H1 (cell line): ENCODE measurements around the gene FH. TPM values are rescaled to one million over a fixed set of nuclear protein-coding genes. Genes with fewer than 3 reads are reported as not detected.

Experiments
- CTCF ChIA-PET: fragments of 300-600 bp; sonication (Branson Sonifier 250); formaldehyde crosslinking; loops from one replicate; lab custom pipeline; 2021; ENCODE audit not compliant: partially characterized antibody; lab: Charles Lee
- POLR2A ChIA-PET: fragments of 300-600 bp; sonication (Branson Sonifier 250); formaldehyde crosslinking; loops from one replicate; lab custom pipeline; 2021; ENCODE audit warnings: inconsistent platforms; ENCODE audit not compliant: partially characterized antibody; lab: Charles Lee
- DNase-seq, 2 experiments: peaks; one replicate each; pipeline versions ENCODE4 v3.0.0 to v3.0.0-alpha.2; 2010 to 2022; ENCODE audit warnings: low spot score in 2 of 2, low read depth in 1 of 2, mixed read lengths in 1 of 2
- FAIRE-seq: peaks from 2 replicates; lab custom pipeline; 2011; peaks lifted over from hg19 to GRCh38; lab: Jason Lieb, UNC
- H2AFZ ChIP-seq: 2 replicates; pipeline ENCODE4 v1.8.1; 2012; ENCODE audit warnings: low read length, inconsistent platforms
- H2AK5ac ChIP-seq: 2 replicates; pipeline ENCODE4 v1.6.1; 2013; ENCODE audit warnings: low read depth, low read length
- H2BK120ac ChIP-seq: replicated peaks from 2 replicates; pipeline ENCODE3; 2013; ENCODE audit warnings: low read depth, low read length, inconsistent platforms
- H2BK12ac ChIP-seq: 2 replicates; pipeline ENCODE4 v1.6.1; 2013; ENCODE audit warnings: low read depth, low read length
- H2BK15ac ChIP-seq: 2 replicates; pipeline ENCODE4 v1.6.1; 2013; ENCODE audit warnings: low read length
- H2BK20ac ChIP-seq: 2 replicates; pipeline ENCODE4 v1.6.1; 2013; ENCODE audit warnings: low read length
- H2BK5ac ChIP-seq: 2 replicates; pipeline ENCODE4 v1.6.1; 2013; ENCODE audit warnings: low read depth, low read length
- H3K14ac ChIP-seq: 2 replicates; pipeline ENCODE4 v1.6.1; 2013; ENCODE audit warnings: inconsistent platforms; ENCODE audit not compliant: insufficient read length
- H3K18ac ChIP-seq: 2 replicates; pipeline ENCODE4 v1.6.1; 2013; ENCODE audit warnings: low read length; ENCODE audit errors: extremely low read depth
- H3K23ac ChIP-seq: 2 replicates; pipeline ENCODE4 v1.6.1; 2013; ENCODE audit warnings: inconsistent platforms; ENCODE audit not compliant: insufficient read length
- H3K23me2 ChIP-seq: 2 replicates; pipeline ENCODE4 v1.6.1; 2013; ENCODE audit warnings: low read depth, low read length
- H3K27ac ChIP-seq: 2 replicates; pipeline ENCODE4 v1.6.1; 2011; ENCODE audit warnings: low read depth, low read length, inconsistent platforms
- H3K27me3 ChIP-seq, 4 experiments: replicated peaks in 1 of 4; 1 replicate in 1 of 4; 2 replicates in 3 of 4; pipeline versions ENCODE4 v1.6.1 to v1.8.1; 2011 to 2013; ENCODE audit warnings: low read length in 3 of 4, mild to moderate bottlenecking in 3 of 4, inconsistent platforms in 2 of 4, mixed read lengths in 2 of 4, moderate library complexity in 1 of 4; ENCODE audit not compliant: control insufficient read depth in 3 of 4, insufficient read depth in 3 of 4; ENCODE audit errors: extremely low read depth in 1 of 4
- H3K36me3 ChIP-seq, 4 experiments: 2 replicates each; pipeline versions ENCODE4 v1.6.1 to v1.8.1; 2011 to 2013; ENCODE audit warnings: mild to moderate bottlenecking in 4 of 4, low read length in 3 of 4, moderate library complexity in 2 of 4, control low read depth in 1 of 4, inconsistent platforms in 1 of 4; ENCODE audit not compliant: insufficient read depth in 4 of 4, control insufficient read depth in 2 of 4
- H3K4ac ChIP-seq: replicated peaks from 2 replicates; pipeline ENCODE3; 2013; ENCODE audit warnings: low read length, low read depth, mixed read lengths, inconsistent platforms; ENCODE audit not compliant: insufficient read length
- H3K4me1 ChIP-seq, 4 experiments: replicated peaks in 1 of 4; 1 replicate in 1 of 4; 2 replicates in 3 of 4; pipeline versions ENCODE4 v1.6.1 to v1.8.1; 2011 to 2013; ENCODE audit warnings: low read length in 3 of 4, inconsistent platforms in 2 of 4, mixed read lengths in 1 of 4; ENCODE audit not compliant: insufficient read depth in 4 of 4, control insufficient read depth in 3 of 4
- H3K4me2 ChIP-seq, 2 experiments: 2 replicates each; pipeline versions ENCODE4 v1.6.1 to v1.8.1; 2011 to 2013; ENCODE audit warnings: low read depth in 2 of 2, low read length in 2 of 2, control low read depth in 1 of 2, inconsistent platforms in 1 of 2, mild to moderate bottlenecking in 1 of 2; ENCODE audit not compliant: insufficient read depth in 1 of 2
- H3K4me3 ChIP-seq, 4 experiments: fragments of 200-600, 300-600 bp in 1 of 4; sonication (generic), shearing (Covaris generic), sonication (Bioruptor Twin) in 1 of 4; 2 replicates each; pipeline versions ENCODE4 v1.5.1 to v1.8.1; 2011 to 2016; ENCODE audit warnings: low read length in 4 of 4, low read depth in 3 of 4, control low read depth in 2 of 4, inconsistent platforms in 2 of 4, mild to moderate bottlenecking in 2 of 4, mixed read lengths in 1 of 4, moderate library complexity in 1 of 4; ENCODE audit not compliant: insufficient read depth in 2 of 4; ENCODE audit errors: extremely low read depth in 1 of 4
- H3K56ac ChIP-seq: replicated peaks from 2 replicates; pipeline ENCODE3; 2013; ENCODE audit warnings: low read depth, mild to moderate bottlenecking, mixed read lengths, low read length, inconsistent platforms; ENCODE audit not compliant: insufficient read length
- H3K79me1 ChIP-seq: 2 replicates; pipeline ENCODE4 v1.6.1; 2013; ENCODE audit warnings: low read depth, low read length, control low read depth
- H3K79me2 ChIP-seq, 2 experiments: 2 replicates each; pipeline versions ENCODE4 v1.6.1 to v1.8.1; 2012 to 2013; ENCODE audit warnings: low read length in 2 of 2, mild to moderate bottlenecking in 2 of 2, inconsistent platforms in 1 of 2; ENCODE audit not compliant: insufficient read depth in 2 of 2, control insufficient read depth in 1 of 2
- H3K9ac ChIP-seq, 4 experiments: replicated peaks in 1 of 4; 1 replicate in 1 of 4; 2 replicates in 3 of 4; pipeline versions ENCODE4 v1.6.1 to v1.8.1; 2011 to 2013; ENCODE audit warnings: low read depth in 3 of 4, low read length in 3 of 4, control low read depth in 2 of 4, mild to moderate bottlenecking in 2 of 4, moderate library complexity in 2 of 4, inconsistent platforms in 1 of 4; ENCODE audit errors: extremely low read depth in 1 of 4
- H3K9me3 ChIP-seq, 2 experiments: 2 replicates each; pipeline versions ENCODE4 v1.6.1 to v1.8.1; 2012 to 2013; ENCODE audit warnings: mild to moderate bottlenecking in 2 of 2, moderate library complexity in 2 of 2, control low read depth in 1 of 2, inconsistent platforms in 1 of 2, low read depth in 1 of 2, low read length in 1 of 2, mixed read lengths in 1 of 2; ENCODE audit not compliant: insufficient read depth in 2 of 2
- H4K20me1 ChIP-seq, 2 experiments: replicated peaks in 1 of 2; 2 replicates each; pipeline versions ENCODE3 to v1.8.1; 2011 to 2013; ENCODE audit warnings: inconsistent platforms in 2 of 2, low read length in 2 of 2, mild to moderate bottlenecking in 1 of 2; ENCODE audit not compliant: insufficient read depth in 2 of 2, control insufficient read depth in 1 of 2
- H4K5ac ChIP-seq: 2 replicates; pipeline ENCODE4 v1.6.1; 2013; ENCODE audit warnings: low read length, low read depth, mixed read lengths, inconsistent platforms; ENCODE audit not compliant: insufficient read length
- H4K8ac ChIP-seq: 2 replicates; pipeline ENCODE4 v1.8.0; 2013; ENCODE audit warnings: mild to moderate bottlenecking, moderate library complexity, low read length, inconsistent platforms; ENCODE audit not compliant: insufficient read depth; ENCODE audit errors: extremely low read depth
- H4K91ac ChIP-seq: replicated peaks from 2 replicates; pipeline ENCODE3; 2013; ENCODE audit warnings: low read length, mixed read lengths, inconsistent platforms; ENCODE audit not compliant: insufficient read length
- CBX8 ChIP-seq: fragments of 300-800, 300-1000 bp; sonication (generic); IDR thresholded peaks from 2 replicates; pipeline ENCODE4 v1.7.1; 2016; ENCODE audit warnings: low read depth, low read length, borderline replicate concordance
- CHD2 ChIP-seq: IDR thresholded peaks from 2 replicates; pipeline ENCODE4 v1.6.1; 2012; ENCODE audit warnings: low read length, improper control_type of control experiment
- CTCF ChIP-seq, 3 experiments: IDR thresholded peaks; 1 replicate in 2 of 3; 2 replicates in 1 of 3; pipeline versions ENCODE4 v1.5.1 to v1.6.1; 2011; ENCODE audit warnings: low read length in 3 of 3, mild to moderate bottlenecking in 3 of 3, inconsistent platforms in 2 of 3, low read depth in 1 of 3, moderate library complexity in 1 of 3; ENCODE audit not compliant: insufficient read depth in 1 of 3; ENCODE audit errors: control extremely low read depth in 1 of 3
- EZH2 ChIP-seq: fragments of 200-600 bp; sonication (generic); IDR thresholded peaks from 2 replicates; pipeline ENCODE4 v1.7.1; 2012; ENCODE audit warnings: low read depth, mild to moderate bottlenecking, moderate library complexity, low read length, inconsistent platforms; ENCODE audit not compliant: severe bottlenecking
- GTF2F1 ChIP-seq: IDR thresholded peaks from 2 replicates; pipeline ENCODE4 v1.6.1; 2012; ENCODE audit warnings: low read depth, low read length, improper control_type of control experiment, borderline replicate concordance
- HDAC2 ChIP-seq, 2 experiments: fragments of 300-600 bp in 1 of 2; sonication (generic) in 1 of 2; IDR thresholded peaks; 2 replicates each; pipeline ENCODE4 v1.6.1; 2011 to 2012; ENCODE audit warnings: low read depth in 2 of 2, low read length in 2 of 2, mild to moderate bottlenecking in 2 of 2, moderate library complexity in 2 of 2, borderline replicate concordance in 1 of 2, inconsistent platforms in 1 of 2
- MAFK ChIP-seq: IDR thresholded peaks from 2 replicates; pipeline ENCODE4 v1.6.1; 2012; ENCODE audit warnings: low read depth, mild to moderate bottlenecking, improper control_type of control experiment, low read length
- POLR2A ChIP-seq, 2 experiments: IDR thresholded peaks; 1 replicate in 1 of 2; 2 replicates in 1 of 2; pipeline ENCODE4 v1.6.1; 2011; ENCODE audit warnings: low read depth in 2 of 2, low read length in 2 of 2, mild to moderate bottlenecking in 2 of 2; ENCODE audit errors: control extremely low read depth in 1 of 2
- SIN3A ChIP-seq, 2 experiments: IDR thresholded peaks in 1 of 2; conservative IDR thresholded peaks in 1 of 2; 2 replicates each; pipeline ENCODE4 v1.6.1; 2011 to 2012; ENCODE audit warnings: low read length in 2 of 2, improper control_type of control experiment in 1 of 2, low read depth in 1 of 2, mild to moderate bottlenecking in 1 of 2
- SIX5 ChIP-seq: IDR thresholded peaks from 2 replicates; pipeline ENCODE4 v1.6.1; 2011; ENCODE audit warnings: mild to moderate bottlenecking, low read depth, low read length
- SUZ12 ChIP-seq: fragments of 200-600 bp; sonication (generic); IDR thresholded peaks from 2 replicates; pipeline ENCODE4 v1.6.1; 2012; ENCODE audit warnings: mild to moderate bottlenecking, inconsistent platforms, low read length, moderate library complexity, mixed read lengths
- WGBS, 2 experiments: shearing (Covaris generic) in 1 of 2; methylation state at CpG; one replicate each; pipeline versions ENCODE4 v1.1.6 to v1.1.7; 2013 to 2015; ENCODE audit warnings: low lambda C conversion rate in 2 of 2, mixed read lengths in 2 of 2, inconsistent platforms in 1 of 2, low coverage in 1 of 2, missing lambda C conversion rate in 1 of 2; ENCODE audit not compliant: insufficient replicate concordance in 2 of 2, insufficient coverage in 1 of 2, insufficient read length in 1 of 2; ENCODE audit errors: extremely low coverage in 1 of 2, missing lambda C conversion rate in 1 of 2; 5-methylcytosine and 5-hydroxymethylcytosine counted together
- polyA plus RNA-seq, 7 experiments: library from polyadenylated mRNA; depleted of rRNA in 3 of 7; stranded (reverse) in 5 of 7; unstranded in 2 of 7; fragments of >200 nt in 5 of 7; fragments of 200-250 nt in 2 of 7; gene quantifications; 1 replicate in 5 of 7; 2 replicates in 1 of 7; 4 replicates in 1 of 7; pipeline versions ENCODE4 v1.2.1 to v1.2.3, GENCODE V29; 2011 to 2013; ENCODE audit warnings: missing spikeins in 2 of 7, mixed read lengths in 2 of 7
- total RNA-seq: library from RNA; stranded (reverse); fragmentation: NEBNext Ultra II Directional; extraction: Animal tissue kit (Norgen Biotek cat#: 25700); gene quantifications from 2 replicates; pipeline ENCODE4 v1.2.1, GENCODE V29; 2021

The FH gene
- total and polyA plus RNA-seq, 2 of the 8 experiments (the other 6 are each of a cell fraction or from before 2014, with no cell fraction given), result 45.0 to 81.9 TPM

- Histone ChIP-seq H3K27ac (no peak overlapping the region), H4K20me1 (no peaks in the 10 kb centered on the region), H3K36me3 (no peaks in the 10 kb centered on the region), H3K9ac (no peak overlapping the region), H3K23ac (no peak overlapping the region), H3K27me3 (no peaks in the 10 kb centered on the region), H2BK120ac (no peak overlapping the region), H2AFZ (no peak overlapping the region), H4K8ac (no peak overlapping the region), H2BK15ac (no peak overlapping the region), H2BK20ac (no peak overlapping the region), H2BK12ac (no peak overlapping the region), H3K14ac (no peak overlapping the region), H3K23me2 (no peaks in the 10 kb centered on the region), H3K4me3 (no peak overlapping the region), H3K4ac (no peak overlapping the region), H3K79me2 (no peaks in the 10 kb centered on the region), H3K9me3 (no peaks in the 10 kb centered on the region), H3K56ac (no peak overlapping the region), H3K4me2 (no peak overlapping the region), H4K91ac (no peak overlapping the region), H3K18ac (no peak overlapping the region), H2BK5ac (no peak overlapping the region), H4K5ac (no peak overlapping the region), H3K79me1 (no peaks in the 10 kb centered on the region), H3K4me1 (no peaks in the 10 kb centered on the region), H2AK5ac (no peak overlapping the region)
- DNase-seq, result no peak
- CTCF ChIA-PET, result interaction anchor here (0.7 kb wide), 1 partner anchor 16 kb away, joined by 3 read pairs; no protein-coding TSS in a partner anchor
- 96% methylated on average over 1 of the region's 1 CpG; no CpG with 5 or more reads in 1 of the 2 experiments for WGBS, 2 experiments
- no peak for FAIRE-seq
- POLR2A ChIA-PET, result no interaction called here
- TF ChIP-seq SUZ12 (no peak), MAFK (no peak), CBX8 (no peak), EZH2 (no peak), SIX5 (no peak), HDAC2 (IDR thresholded peaks at IDR 0.05; ENCODE audit: borderline replicate concordance in 1 of 2, low read depth in 2 of 2, low read length in 2 of 2) (no peak), GTF2F1 (no peak), CHD2 (no peak), POLR2A (IDR thresholded peaks at IDR 0.05; ENCODE audit: control extremely low read depth in 1 of 2, low read depth in 2 of 2, low read length in 2 of 2) (no peak), SIN3A (conservative IDR thresholded peaks at IDR 0.05 in 1 of 2, IDR thresholded peaks at IDR 0.05 in 1 of 2; ENCODE audit: low read depth in 1 of 2, low read length in 2 of 2) (no peak), CTCF (IDR thresholded peaks at IDR 0.05; ENCODE audit: control extremely low read depth in 1 of 3, insufficient read depth in 1 of 3, low read depth in 1 of 3, low read length in 3 of 3) (no peak)
These were observed 30.8 kb upstream of the FH start for GRCh38 chr1:241550318-241550717.
